ENCODE data around the gene CRACR2A. TPM values are rescaled to one million over a fixed set of nuclear protein-coding genes. Genes with fewer than 3 reads are reported as not detected.

Gene CRACR2A
- total and polyA plus RNA-seq, 2 of the 4 experiments (the other 2 are of a cell fraction), result 0.54 to 0.60 TPM

DNA sequence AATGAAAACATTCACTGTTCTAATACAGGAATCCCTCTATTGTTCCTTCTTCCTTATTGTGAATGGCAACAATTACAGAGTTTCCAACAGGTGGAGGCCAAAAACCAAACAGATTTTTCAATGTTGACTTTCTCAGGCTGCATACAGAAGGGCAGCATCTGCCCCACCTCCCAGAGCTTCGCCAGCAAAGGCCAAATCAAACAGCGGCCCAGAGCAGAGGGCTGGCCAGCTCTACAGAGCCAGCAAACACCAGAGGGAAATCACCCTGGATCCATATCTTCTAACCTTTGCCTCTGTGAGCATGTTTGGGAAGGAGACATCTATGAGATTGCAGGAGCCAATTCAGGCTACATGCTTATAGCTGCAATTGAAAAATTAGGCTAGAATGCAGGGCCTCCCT lies 4.4 kb upstream of the CRACR2A start:
- no peak for DNase-seq
- H2BK5ac ChIP-seq (ENCODE audit: low read depth, low read length, poor library complexity, severe bottlenecking), result no peak overlapping the region
- no peak overlapping the region for H2BK15ac ChIP-seq (ENCODE audit: low read depth, low read length)
- H3K4me2 ChIP-seq (ENCODE audit: low read depth, low read length), result no peak overlapping the region
- no peak overlapping the region for H3K14ac ChIP-seq (replicated peaks; ENCODE audit: low read depth, low read length)
- no peak overlapping the region for H3K4ac ChIP-seq (ENCODE audit: low read depth, low read length)
- POLR2A ChIA-PET (ENCODE audit: unreplicated experiment), result no interaction called here
- no peak overlapping the region for H2BK20ac ChIP-seq (ENCODE audit: low read depth, low read length)
- H3K9me3 ChIP-seq (ENCODE audit: control insufficient read depth, insufficient read depth, low read length), result no peaks in the 10 kb centered on the region
- dilution Hi-C loops (cut with HindIII; ENCODE audit: low sequenced_read_pairs, unreplicated experiment) (no loop called here), intact Hi-C loops (cut with micrococcal nuclease) (no loop called here), in situ Hi-C loops (cut with MboI; ENCODE audit: low sequenced_read_pairs) (no loop called here)
- no peaks in the 10 kb centered on the region for H3K9me1 ChIP-seq (ENCODE audit: insufficient read depth, low read length)
- no peak overlapping the region for H4K8ac ChIP-seq (ENCODE audit: low read depth in 2 of 2, low read length in 2 of 2)
- CTCF ChIA-PET, result no interaction called here
- no peaks in the 10 kb centered on the region for H3K4me1 ChIP-seq (ENCODE audit: control insufficient read depth, insufficient read depth, low read length)
- peaks cover 20% of the 10 kb centered on the region for H3K27me3 ChIP-seq (ENCODE audit: control insufficient read depth, insufficient read depth, low read length)
- no peak overlapping the region for H3K56ac ChIP-seq (ENCODE audit: extremely low read depth, insufficient read depth, low read length)
- WGBS, 2 experiments (ENCODE audit: extremely low coverage in 2 of 2, insufficient read length in 1 of 2), result no CpG with 5 or more reads among the region's 2 CpGs
- H3K36me3 ChIP-seq (ENCODE audit: control insufficient read depth, insufficient read depth, low read length), result no peaks in the 10 kb centered on the region
- no peak overlapping the region for H3K18ac ChIP-seq (ENCODE audit: low read depth, low read length)
- H3K79me1 ChIP-seq (ENCODE audit: low read depth in 1 of 2, low read length in 2 of 2), result no peaks in the 10 kb centered on the region
- H3K9ac ChIP-seq (ENCODE audit: low read depth, low read length), result no peak overlapping the region
- no peak for ATAC-seq (ENCODE audit: low read depth)
- H3K23ac ChIP-seq (ENCODE audit: low read depth, low read length), result no peak overlapping the region
- no peak overlapping the region for H4K91ac ChIP-seq (ENCODE audit: insufficient read depth, low read depth, low read length)
- no peak overlapping the region for H2AK9ac ChIP-seq (replicated peaks; ENCODE audit: low read depth, low read length, poor library complexity)
- no peak overlapping the region for H3K4me3 ChIP-seq (ENCODE audit: insufficient read depth, low read depth, low read length)
- TF ChIP-seq, protein P1, sequence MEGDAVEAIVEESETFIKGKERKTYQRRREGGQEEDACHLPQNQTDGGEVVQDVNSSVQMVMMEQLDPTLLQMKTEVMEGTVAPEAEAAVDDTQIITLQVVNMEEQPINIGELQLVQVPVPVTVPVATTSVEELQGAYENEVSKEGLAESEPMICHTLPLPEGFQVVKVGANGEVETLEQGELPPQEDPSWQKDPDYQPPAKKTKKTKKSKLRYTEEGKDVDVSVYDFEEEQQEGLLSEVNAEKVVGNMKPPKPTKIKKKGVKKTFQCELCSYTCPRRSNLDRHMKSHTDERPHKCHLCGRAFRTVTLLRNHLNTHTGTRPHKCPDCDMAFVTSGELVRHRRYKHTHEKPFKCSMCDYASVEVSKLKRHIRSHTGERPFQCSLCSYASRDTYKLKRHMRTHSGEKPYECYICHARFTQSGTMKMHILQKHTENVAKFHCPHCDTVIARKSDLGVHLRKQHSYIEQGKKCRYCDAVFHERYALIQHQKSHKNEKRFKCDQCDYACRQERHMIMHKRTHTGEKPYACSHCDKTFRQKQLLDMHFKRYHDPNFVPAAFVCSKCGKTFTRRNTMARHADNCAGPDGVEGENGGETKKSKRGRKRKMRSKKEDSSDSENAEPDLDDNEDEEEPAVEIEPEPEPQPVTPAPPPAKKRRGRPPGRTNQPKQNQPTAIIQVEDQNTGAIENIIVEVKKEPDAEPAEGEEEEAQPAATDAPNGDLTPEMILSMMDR (conservative IDR thresholded peaks at IDR 0.05; ENCODE audit: low read depth, low read length), result no peak
- TF ChIP-seq BHLHE40 (IDR thresholded peaks at IDR 0.05; ENCODE audit: low read depth, low read length) (no peak), SMC3 (IDR thresholded peaks at IDR 0.05; ENCODE audit: low read depth, low read length) (no peak), ELK1 (IDR thresholded peaks at IDR 0.05; ENCODE audit: borderline replicate concordance, low read depth, low read length) (no peak), MAZ (IDR thresholded peaks at IDR 0.05; ENCODE audit: borderline replicate concordance, low read depth, low read length) (no peak), NFE2L2 (IDR thresholded peaks at IDR 0.05; ENCODE audit: low read depth, low read length) (no peak), MAFK (IDR thresholded peaks at IDR 0.05; ENCODE audit: low read depth, low read length) (no peak), FOS (IDR thresholded peaks at IDR 0.05; ENCODE audit: low read depth, low read length) (no peak), RFX5 (IDR thresholded peaks at IDR 0.05; ENCODE audit: low read depth, low read length) (no peak), RAD21 (IDR thresholded peaks at IDR 0.05; ENCODE audit: low read length) (no peak)
- H2AFZ ChIP-seq (replicated peaks; ENCODE audit: low read length, poor library complexity), result no peak overlapping the region
- BruUV-seq (replicated peaks), result no TSS peak
- H3K27ac ChIP-seq (ENCODE audit: insufficient read depth, low read length), result no peak overlapping the region
- H2AK5ac ChIP-seq (ENCODE audit: low read depth, low read length), result no peak overlapping the region
- H4K5ac ChIP-seq (ENCODE audit: low read depth, low read length), result no peak overlapping the region
- H4K20me1 ChIP-seq (ENCODE audit: insufficient read depth, low read length), result no peaks in the 10 kb centered on the region
- H2BK120ac ChIP-seq (ENCODE audit: low read depth, low read length), result no peak overlapping the region

Measured in IMR-90 (cell line).